CD4-positive, alpha-beta T cell treated with Interleukin-15 for 1 hour (primary cell): ENCODE data around the gene KREMEN1.
"Not testable (repeated sequence)": the region's sequence is repeated elsewhere in the genome, so short reads cannot be mapped to it uniquely, and the experiment has no call there.

Experiments
- DNase-seq: peaks from one replicate; pipeline ENCODE4 v3.0.0-alpha.2; 2020

Gene KREMEN1

GRCh38 chr22:29109822-29110221 is 37.0 kb downstream of the KREMEN1 start:
- no peak for DNase-seq

GRCh38 chr22:29110946-29111345 is 38.1 kb downstream of the KREMEN1 start:
- no peak for DNase-seq

- DNase-seq, result no peak
These were observed 39.3 kb downstream of the KREMEN1 start for GRCh38 chr22:29112121-29112520.

- DNase-seq, result no peak
These were observed 39.8 kb downstream of the KREMEN1 start for GRCh38 chr22:29112681-29113080.

- DNase-seq, result no peak
These were observed 40.5 kb downstream of the KREMEN1 start for GRCh38 chr22:29113319-29113718.

- DNase-seq, result no peak
These were observed 41.6 kb downstream of the KREMEN1 start for GRCh38 chr22:29114392-29114791.

GRCh38 chr22:29115682-29116288 is 43.0 kb downstream of the KREMEN1 start:
- no peak for DNase-seq

GRCh38 chr22:29116397-29117123 is 43.7 kb downstream of the KREMEN1 start:
- no peak for DNase-seq

- no peak for DNase-seq
These were observed 45.1 kb downstream of the KREMEN1 start for GRCh38 chr22:29117799-29118477.

- not testable (repeated sequence) for DNase-seq
These were observed 47.5 kb downstream of the KREMEN1 start for GRCh38 chr22:29120098-29120912.

GRCh38 chr22:29121124-29121523 is 48.3 kb downstream of the KREMEN1 start:
- no peak for DNase-seq

- no peak for DNase-seq
These were observed 49.2 kb downstream of the KREMEN1 start for GRCh38 chr22:29122041-29122440.

- no peak for DNase-seq
These were observed 52.1 kb downstream of the KREMEN1 start for GRCh38 chr22:29124777-29125442.

- DNase-seq, result no peak
These were observed 52.6 kb downstream of the KREMEN1 start for GRCh38 chr22:29125443-29125778.

- DNase-seq, result no peak
These were observed 53.0 kb downstream of the KREMEN1 start for GRCh38 chr22:29125844-29126243.

GRCh38 chr22:29126670-29127395 is 54.0 kb downstream of the KREMEN1 start:
- DNase-seq, result no peak

- no peak for DNase-seq
These were observed 56.3 kb downstream of the KREMEN1 start for GRCh38 chr22:29128891-29129807.

GRCh38 chr22:29129808-29130140 is 56.9 kb downstream of the KREMEN1 start:
- no peak for DNase-seq

- no peak for DNase-seq
These were observed 57.6 kb downstream of the KREMEN1 start for GRCh38 chr22:29130476-29130875.

- DNase-seq, result no peak
These were observed 60.8 kb downstream of the KREMEN1 start for GRCh38 chr22:29133603-29134133.

- DNase-seq, result no peak
These were observed 61.6 kb downstream of the KREMEN1 start for GRCh38 chr22:29134448-29134847.
